Erythroblast (primary cell): ENCODE data around the gene TRAF7.

Source experiments
- GATA1 ChIP-seq: IDR thresholded peaks from 2 replicates; pipeline ENCODE4 v1.6.1; 2011; ENCODE audit warnings: low read depth, mild to moderate bottlenecking, control low read depth, low read length, moderate library complexity
- POLR2A ChIP-seq: IDR thresholded peaks from 2 replicates; pipeline ENCODE4 v1.6.1; 2011; ENCODE audit warnings: mild to moderate bottlenecking, low read length

DNA sequence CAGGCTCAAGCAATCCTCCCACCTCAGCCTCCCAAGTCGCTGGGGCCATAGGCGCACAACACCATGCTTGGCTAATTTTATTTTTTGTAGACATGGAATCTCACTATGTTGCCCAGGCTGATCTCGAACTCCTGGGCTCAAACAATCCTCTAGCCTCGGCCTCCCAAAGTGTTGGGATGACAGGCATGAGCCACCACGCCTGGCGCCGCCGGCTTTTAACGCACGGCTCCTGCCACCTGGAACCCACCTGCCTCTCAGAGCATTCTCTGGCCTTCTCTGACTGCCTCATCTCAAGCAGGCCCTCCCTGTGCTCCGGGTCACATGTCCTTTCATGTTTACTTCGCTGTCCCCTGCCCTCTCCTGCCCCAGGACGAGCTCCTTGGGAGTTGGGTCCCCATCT lies 30.5 kb downstream of the TRAF7 start:
- TF ChIP-seq POLR2A = no peak
- no peak for TF ChIP-seq GATA1
